NK-92 (cell line): Measurements from ENCODE around the gene ARMH4.

Source experiments
- DNase-seq: peaks from one replicate; lab custom pipeline; 2025; ENCODE audit not compliant: unreplicated experiment; lab: John Stamatoyannopoulos, UW

ARMH4 gene

DNA sequence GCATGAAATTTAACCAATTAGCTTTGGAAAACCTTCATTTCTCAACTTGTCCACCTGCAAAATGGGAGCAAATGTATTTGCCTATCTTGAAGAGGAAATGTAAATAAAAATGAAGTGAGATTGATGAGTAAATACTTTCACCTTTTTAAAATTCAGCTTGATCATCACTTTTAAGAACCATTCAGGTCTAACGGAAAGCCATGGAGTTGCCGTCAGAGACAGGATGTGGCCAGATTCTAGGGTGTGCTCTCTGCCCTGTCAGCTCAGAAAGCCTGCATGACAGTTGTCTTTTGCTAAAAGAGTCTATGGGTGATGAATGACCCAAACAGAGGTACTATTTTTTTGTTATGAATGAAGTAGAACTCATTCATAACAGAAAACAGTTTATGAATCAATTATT, 181.8 kb downstream of the ARMH4 start:
- no peak for DNase-seq

DNA sequence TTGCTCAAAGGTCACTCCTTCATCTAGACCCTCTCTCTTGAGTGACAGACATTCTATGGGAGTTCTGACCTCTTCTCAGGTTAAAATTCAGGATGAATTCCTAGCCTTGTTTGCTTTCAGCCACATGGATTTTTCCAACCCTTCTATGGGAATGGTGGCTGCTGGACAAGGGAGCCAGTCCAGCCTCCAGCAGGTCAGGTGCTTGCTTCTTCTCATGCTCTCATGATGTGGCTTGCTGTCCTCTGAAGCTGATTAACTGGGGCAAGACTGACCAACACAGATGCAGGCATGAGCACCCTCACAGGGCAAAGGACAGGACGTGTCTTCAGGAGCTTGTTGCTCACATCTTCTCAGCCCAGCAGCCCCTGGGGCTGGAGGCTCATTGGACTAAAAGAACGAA, 188.9 kb downstream of the ARMH4 start:
- no peak for DNase-seq

DNA sequence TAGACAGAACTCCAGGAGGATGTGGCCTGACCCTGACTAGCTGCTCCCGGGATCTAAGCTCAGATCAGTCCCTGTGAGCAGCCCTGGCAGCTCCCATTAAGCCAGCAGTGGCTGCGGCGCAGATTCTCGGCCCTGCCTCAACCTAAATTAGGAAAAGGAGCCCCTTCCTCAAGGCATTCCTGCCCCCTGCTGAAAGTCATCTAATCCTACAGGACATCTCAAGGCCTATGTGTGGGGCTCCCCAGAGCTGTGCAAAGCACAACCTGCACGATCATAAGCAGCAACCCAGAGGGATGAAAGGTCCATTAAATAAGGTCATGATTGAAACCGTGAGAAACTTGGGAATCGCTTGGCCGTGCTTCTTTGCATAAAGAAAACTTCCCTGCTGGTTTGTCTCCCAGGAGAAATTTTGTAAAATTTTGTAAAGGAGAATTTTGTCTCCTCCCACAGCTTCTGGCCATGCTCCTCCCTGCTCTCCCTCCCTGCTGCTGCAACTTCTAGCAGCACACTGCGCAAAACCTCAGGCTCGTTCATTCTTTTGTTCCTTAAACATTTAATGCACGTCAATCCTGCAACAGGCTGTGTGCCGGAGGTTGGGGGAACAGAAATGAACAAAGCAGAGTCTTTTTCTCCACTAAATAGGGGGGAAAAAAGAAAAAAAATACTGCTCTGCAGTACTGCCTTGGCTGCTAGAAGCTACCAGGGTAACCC, 189.5 kb downstream of the ARMH4 start:
- DNase-seq = no peak

DNA sequence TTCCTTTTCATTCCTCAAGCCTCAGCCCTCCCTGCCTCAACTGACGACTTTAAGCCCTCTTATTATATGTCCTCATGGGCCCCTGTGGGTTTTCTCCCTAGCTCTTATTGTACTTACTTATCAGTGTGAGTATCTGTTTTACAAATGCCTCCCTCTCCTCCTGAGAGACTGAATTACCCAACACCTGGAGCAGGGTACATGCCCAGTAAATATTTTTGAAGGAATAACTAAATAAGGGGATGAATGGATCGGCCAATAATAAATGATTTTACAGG, 190.3 kb downstream of the ARMH4 start:
- DNase-seq = no peak

DNA sequence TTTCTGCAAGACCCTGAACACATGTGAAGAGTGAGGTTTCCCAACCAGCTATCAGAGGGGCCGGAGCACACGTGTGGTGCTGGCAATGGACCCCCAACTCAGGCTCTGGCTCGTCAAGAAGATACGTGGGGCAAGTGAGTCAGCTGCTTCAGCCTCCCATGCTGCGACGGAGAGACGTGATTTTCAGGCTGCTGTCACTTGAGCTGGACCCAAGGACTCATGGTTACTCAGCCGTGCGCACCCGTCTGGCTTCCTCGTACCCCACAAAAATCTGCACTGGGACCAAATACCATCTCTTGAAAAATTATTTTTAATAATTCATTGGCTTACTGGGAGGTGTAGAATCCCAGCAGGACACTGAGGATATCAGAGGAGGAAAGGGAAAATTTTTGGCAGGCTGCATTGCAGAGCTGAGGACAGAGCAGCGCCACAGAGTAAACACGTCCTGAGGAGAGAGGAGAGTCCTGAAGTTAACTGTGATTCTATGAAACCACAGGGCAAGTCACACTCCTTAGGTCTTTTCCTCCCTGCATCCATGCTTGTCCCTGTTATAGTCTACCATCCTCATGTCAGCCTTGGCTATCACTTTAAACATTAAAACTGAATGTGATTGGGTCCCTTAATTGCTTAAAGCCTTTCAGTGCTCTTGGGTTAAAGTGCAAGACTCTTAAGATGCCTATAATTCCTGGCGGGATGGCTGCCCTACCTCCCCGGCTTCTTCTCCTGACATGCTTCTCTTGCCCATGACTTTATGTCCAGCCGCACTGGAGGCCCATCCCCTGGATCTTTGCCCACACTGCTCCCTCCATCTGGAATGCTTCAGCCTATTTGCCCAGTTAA, 190.8 kb downstream of the ARMH4 start:
- no peak for DNase-seq

DNA sequence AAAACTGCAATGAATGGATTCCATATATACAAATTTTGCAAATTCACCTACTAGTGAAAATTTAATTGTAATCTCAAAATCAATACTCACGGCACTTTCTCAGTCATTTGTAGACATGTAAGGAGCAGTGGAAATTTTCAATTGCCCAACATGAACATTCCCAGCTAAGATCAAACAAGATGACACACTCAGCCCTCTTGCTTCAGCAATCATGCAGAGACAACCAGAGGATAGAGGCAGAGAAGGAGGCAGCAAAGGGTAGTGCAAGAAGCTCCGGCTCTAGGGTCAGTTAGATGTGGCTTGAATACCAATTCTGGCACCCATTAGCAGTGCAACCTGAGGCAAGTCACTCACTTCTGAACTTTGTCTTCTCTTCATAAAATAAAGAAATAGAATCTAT, 194.6 kb downstream of the ARMH4 start:
- no peak for DNase-seq
